GM12873 (cell line): ENCODE results near the gene ANKRA2.

ENCODE experiments used
- CTCF ChIP-seq: IDR thresholded peaks from 2 replicates; pipeline ENCODE4 v1.5.1; 2012; ENCODE audit warnings: low read depth, mild to moderate bottlenecking, moderate library complexity, low read length, control low read depth; ENCODE audit not compliant: insufficient read depth; ENCODE audit errors: missing control alignments

The ANKRA2 gene

GRCh38 chr5:73519531-73520283 lies 45.7 kb downstream of the ANKRA2 start:
- TF ChIP-seq CTCF, result peak; percentile 90

GRCh38 chr5:73515232-73515631 lies 50.2 kb downstream of the ANKRA2 start:
- no peak for TF ChIP-seq CTCF

DNA sequence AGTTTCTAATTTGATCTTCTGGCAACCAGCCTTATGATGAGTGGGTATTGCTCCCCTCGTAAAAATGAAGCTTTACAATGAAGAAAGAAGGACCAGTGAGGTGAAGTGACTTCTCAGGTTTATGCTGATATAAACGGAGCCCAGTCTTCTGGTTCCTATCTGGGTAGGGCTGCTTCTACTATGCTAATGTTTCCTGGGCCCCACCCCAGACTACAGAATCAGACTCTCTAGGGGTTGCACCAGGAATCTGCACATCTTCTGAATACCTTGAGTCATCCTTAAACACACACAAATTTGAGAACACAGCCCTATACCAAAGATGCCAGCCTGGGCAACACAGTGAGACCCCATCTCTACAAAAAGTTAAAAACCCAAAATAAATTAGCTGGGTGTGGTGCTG lies 51.0 kb downstream of the ANKRA2 start:
- TF ChIP-seq CTCF, result no peak

- TF ChIP-seq CTCF, result no peak
These were observed 51.4 kb downstream of the ANKRA2 start for GRCh38 chr5:73513996-73514395.

GRCh38 chr5:73507062-73507461 lies 58.4 kb downstream of the ANKRA2 start:
- TF ChIP-seq CTCF, result no peak

GRCh38 chr5:73506459-73506955 lies 58.9 kb downstream of the ANKRA2 start:
- no peak for TF ChIP-seq CTCF
